Measurements from ENCODE around the gene PEPD.

Gene PEPD

DNA sequence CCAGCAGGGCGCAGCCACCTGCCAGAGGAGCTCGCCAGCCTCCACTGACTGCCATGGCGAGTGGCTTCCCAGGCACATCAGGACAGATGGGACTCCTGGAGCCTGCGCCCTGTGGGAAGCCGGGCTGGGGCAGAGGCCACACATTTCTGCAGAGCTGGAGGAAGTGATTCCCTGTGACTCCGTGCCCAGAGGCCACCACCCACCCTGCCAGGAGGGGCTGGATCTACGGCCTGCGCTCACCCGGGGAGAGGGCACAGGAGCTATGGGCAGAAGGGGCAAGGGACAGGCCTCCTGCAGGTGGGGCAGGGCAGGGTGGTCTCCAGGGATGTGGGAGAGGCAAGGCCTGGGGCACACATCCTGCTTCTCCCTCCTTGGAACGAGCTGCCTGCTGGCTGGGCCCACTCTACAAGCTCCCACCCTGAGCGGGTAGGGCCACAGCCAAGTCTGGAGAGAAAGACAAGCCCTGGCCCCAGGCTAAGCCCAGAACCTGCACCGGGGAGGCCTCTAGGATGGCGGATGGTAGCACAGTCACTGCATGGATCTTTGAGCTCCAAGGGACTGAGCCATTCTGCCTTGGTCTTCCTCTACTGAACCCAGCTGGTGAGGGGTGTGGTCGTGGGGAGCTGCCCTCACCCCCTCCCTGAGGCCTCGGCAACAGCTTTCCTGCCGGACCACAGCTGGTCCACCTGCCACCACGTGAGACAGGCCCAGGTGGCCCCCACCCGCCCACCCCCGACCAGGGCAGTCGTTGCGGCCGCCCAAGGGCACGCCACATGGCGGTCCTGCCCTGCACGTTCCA, 107.5 kb downstream of the PEPD start:
- Histone ChIP-seq H3K9me3 (ENCODE audit: control insufficient read depth, low read length) (no peaks in the 10 kb centered on the region), H3K4me2 (ENCODE audit: low read length, poor library complexity, severe bottlenecking) (no peak overlapping the region), H3K79me1 (replicated peaks; ENCODE audit: low read length, poor library complexity, severe bottlenecking) (no peaks in the 10 kb centered on the region), H2BK15ac (ENCODE audit: low read depth, poor library complexity, severe bottlenecking) (no peak overlapping the region), H4K91ac (ENCODE audit: low read length) (no peak overlapping the region), H3K36me3 (ENCODE audit: control insufficient read depth in 1 of 2, insufficient read depth in 2 of 2, low read depth in 1 of 2, low read length in 2 of 2) (peaks cover 0 to 37% of the 10 kb centered on the region in 2 experiments), H3K4ac (ENCODE audit: low read depth in 1 of 2, low read length in 2 of 2) (no peak overlapping the region), H2BK12ac (ENCODE audit: low read length in 2 of 2) (no peak overlapping the region), H2BK5ac (ENCODE audit: low read depth, low read length, poor library complexity, severe bottlenecking) (no peak overlapping the region), H3K4me3 (ENCODE audit: insufficient read depth in 1 of 2, low read depth in 1 of 2, low read length in 2 of 2) (no peak overlapping the region), H2AK5ac (ENCODE audit: low read length, severe bottlenecking) (no peak overlapping the region), H3K4me1 (ENCODE audit: control insufficient read depth, insufficient read depth, low read depth, low read length) (peaks cover 12% of the 10 kb centered on the region), H3K23ac (ENCODE audit: low read length in 2 of 2) (no peak overlapping the region), H3K27ac (ENCODE audit: low read length, poor library complexity, severe bottlenecking) (no peak overlapping the region), H3K9ac (ENCODE audit: low read length) (no peak overlapping the region), H4K8ac (ENCODE audit: low read length) (no peak overlapping the region), H3K27me3 (ENCODE audit: control insufficient read depth in 1 of 2, insufficient read depth in 1 of 2, low read length in 2 of 2) (no peaks in the 10 kb centered on the region), H3K18ac (ENCODE audit: low read depth in 1 of 2, low read length in 2 of 2) (no peak overlapping the region), H2BK120ac (ENCODE audit: low read depth, low read length) (no peak overlapping the region), H2AFZ (ENCODE audit: low read depth, low read length) (no peak overlapping the region), H3K14ac (ENCODE audit: low read length in 2 of 2) (no peak overlapping the region)
- 89% methylated on average over 25 of the region's 25 CpGs for WGBS
- DNase-seq: no peak

GRCh38 chr19:33413426-33413725, 108.2 kb downstream of the PEPD start:
- Histone ChIP-seq H3K79me1 (replicated peaks; ENCODE audit: low read length, poor library complexity, severe bottlenecking) (no peaks in the 10 kb centered on the region), H2AK5ac (ENCODE audit: low read length, severe bottlenecking) (no peak overlapping the region), H3K4me1 (ENCODE audit: control insufficient read depth, insufficient read depth, low read depth, low read length) (peaks cover 12% of the 10 kb centered on the region), H3K27me3 (ENCODE audit: control insufficient read depth in 1 of 2, insufficient read depth in 1 of 2, low read length in 2 of 2) (no peaks in the 10 kb centered on the region), H4K8ac (ENCODE audit: low read length) (no peak overlapping the region), H4K91ac (ENCODE audit: low read length) (no peak overlapping the region), H3K18ac (ENCODE audit: low read depth in 1 of 2, low read length in 2 of 2) (no peak overlapping the region), H3K4me3 (ENCODE audit: insufficient read depth in 1 of 2, low read depth in 1 of 2, low read length in 2 of 2) (no peak overlapping the region), H2BK120ac (ENCODE audit: low read depth, low read length) (no peak overlapping the region), H3K4ac (ENCODE audit: low read depth in 1 of 2, low read length in 2 of 2) (no peak overlapping the region), H3K14ac (ENCODE audit: low read length in 2 of 2) (no peak overlapping the region), H3K27ac (ENCODE audit: low read length, poor library complexity, severe bottlenecking) (no peak overlapping the region), H2BK5ac (ENCODE audit: low read depth, low read length, poor library complexity, severe bottlenecking) (no peak overlapping the region), H3K4me2 (ENCODE audit: low read length, poor library complexity, severe bottlenecking) (no peak overlapping the region), H3K9me3 (ENCODE audit: control insufficient read depth, low read length) (no peaks in the 10 kb centered on the region), H2BK15ac (ENCODE audit: low read depth, poor library complexity, severe bottlenecking) (no peak overlapping the region), H3K36me3 (ENCODE audit: control insufficient read depth in 1 of 2, insufficient read depth in 2 of 2, low read depth in 1 of 2, low read length in 2 of 2) (peaks cover 0 to 35% of the 10 kb centered on the region in 2 experiments), H2AFZ (ENCODE audit: low read depth, low read length) (no peak overlapping the region), H3K9ac (ENCODE audit: low read length) (no peak overlapping the region), H2BK12ac (ENCODE audit: low read length in 2 of 2) (no peak overlapping the region), H3K23ac (ENCODE audit: low read length in 2 of 2) (no peak overlapping the region)
- no peak for DNase-seq
- WGBS: 100% methylated on average over 12 of the region's 13 CpGs

DNA sequence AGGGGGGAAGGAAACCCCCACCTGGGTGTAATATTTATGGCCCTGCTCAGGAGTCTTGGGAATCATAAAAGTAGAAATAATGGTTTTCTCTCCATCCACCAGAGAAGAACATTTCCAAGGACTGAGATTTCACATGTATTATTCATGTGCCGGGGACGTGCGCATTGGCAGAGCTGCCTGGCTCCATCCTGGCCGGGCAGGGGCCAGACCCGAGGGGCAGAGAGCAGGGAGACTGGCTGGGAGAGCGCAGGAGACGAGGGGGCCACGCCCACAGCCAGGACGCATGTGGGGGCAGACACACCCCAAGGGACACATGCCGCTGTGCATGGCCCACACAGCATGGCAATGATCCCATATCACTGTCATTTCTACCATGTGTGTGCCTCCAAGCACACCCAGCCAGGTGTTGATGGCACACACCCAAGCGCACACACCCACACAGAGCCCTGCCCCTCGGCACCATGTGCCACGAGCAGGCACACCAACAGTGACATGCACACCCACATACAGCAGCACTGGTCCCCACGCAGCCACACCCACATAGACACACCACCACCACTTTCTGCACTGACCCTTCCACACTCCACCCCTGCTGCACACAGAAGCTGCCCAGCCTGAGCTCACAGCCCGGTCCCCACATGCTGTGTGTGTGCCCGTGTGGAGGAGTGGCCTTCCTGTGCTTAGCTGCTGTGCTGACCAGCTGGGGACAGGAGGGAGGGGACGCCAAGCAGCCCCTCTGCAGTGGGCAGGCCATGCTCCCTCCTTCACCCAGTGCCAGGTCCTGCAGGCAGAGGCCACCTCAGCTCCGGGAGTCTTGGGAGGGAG, 108.8 kb downstream of the PEPD start:
- Histone ChIP-seq H2AK5ac (ENCODE audit: low read length, severe bottlenecking) (no peak overlapping the region), H3K79me1 (replicated peaks; ENCODE audit: low read length, poor library complexity, severe bottlenecking) (no peaks in the 10 kb centered on the region), H4K8ac (ENCODE audit: low read length) (no peak overlapping the region), H3K36me3 (ENCODE audit: control insufficient read depth in 1 of 2, insufficient read depth in 2 of 2, low read depth in 1 of 2, low read length in 2 of 2) (peaks cover 0 to 38% of the 10 kb centered on the region in 2 experiments), H3K9ac (ENCODE audit: low read length) (no peak overlapping the region), H3K4me2 (ENCODE audit: low read length, poor library complexity, severe bottlenecking) (no peak overlapping the region), H3K27ac (ENCODE audit: low read length, poor library complexity, severe bottlenecking) (no peak overlapping the region), H3K4me3 (ENCODE audit: insufficient read depth in 1 of 2, low read depth in 1 of 2, low read length in 2 of 2) (no peak overlapping the region), H2AFZ (ENCODE audit: low read depth, low read length) (no peak overlapping the region), H3K9me3 (ENCODE audit: control insufficient read depth, low read length) (no peaks in the 10 kb centered on the region), H3K27me3 (ENCODE audit: control insufficient read depth in 1 of 2, insufficient read depth in 1 of 2, low read length in 2 of 2) (no peaks in the 10 kb centered on the region), H3K23ac (ENCODE audit: low read length in 2 of 2) (no peak overlapping the region), H4K91ac (ENCODE audit: low read length) (no peak overlapping the region), H3K4ac (ENCODE audit: low read depth in 1 of 2, low read length in 2 of 2) (no peak overlapping the region), H2BK12ac (ENCODE audit: low read length in 2 of 2) (no peak overlapping the region), H3K4me1 (ENCODE audit: control insufficient read depth, insufficient read depth, low read depth, low read length) (peaks cover 12% of the 10 kb centered on the region), H2BK5ac (ENCODE audit: low read depth, low read length, poor library complexity, severe bottlenecking) (no peak overlapping the region), H3K14ac (ENCODE audit: low read length in 2 of 2) (no peak overlapping the region), H2BK15ac (ENCODE audit: low read depth, poor library complexity, severe bottlenecking) (no peak overlapping the region), H3K18ac (ENCODE audit: low read depth in 1 of 2, low read length in 2 of 2) (no peak overlapping the region), H2BK120ac (ENCODE audit: low read depth, low read length) (no peak overlapping the region)
- WGBS: 96% methylated on average over 18 of the region's 18 CpGs
- no peak for DNase-seq

- Histone ChIP-seq H3K4me1 (ENCODE audit: control insufficient read depth, insufficient read depth, low read depth, low read length) (peaks cover 8% of the 10 kb centered on the region), H3K9ac (ENCODE audit: low read length) (no peak overlapping the region), H2BK5ac (ENCODE audit: low read depth, low read length, poor library complexity, severe bottlenecking) (no peak overlapping the region), H2AK5ac (ENCODE audit: low read length, severe bottlenecking) (no peak overlapping the region), H2BK15ac (ENCODE audit: low read depth, poor library complexity, severe bottlenecking) (no peak overlapping the region), H3K79me1 (replicated peaks; ENCODE audit: low read length, poor library complexity, severe bottlenecking) (no peaks in the 10 kb centered on the region), H2BK120ac (ENCODE audit: low read depth, low read length) (no peak overlapping the region), H3K14ac (ENCODE audit: low read length in 2 of 2) (no peak overlapping the region), H4K91ac (ENCODE audit: low read length) (no peak overlapping the region), H3K4me2 (ENCODE audit: low read length, poor library complexity, severe bottlenecking) (no peak overlapping the region), H3K4me3 (ENCODE audit: insufficient read depth in 1 of 2, low read depth in 1 of 2, low read length in 2 of 2) (no peak overlapping the region), H3K27ac (ENCODE audit: low read length, poor library complexity, severe bottlenecking) (no peak overlapping the region), H3K23ac (ENCODE audit: low read length in 2 of 2) (no peak overlapping the region), H3K9me3 (ENCODE audit: control insufficient read depth, low read length) (no peaks in the 10 kb centered on the region), H3K27me3 (ENCODE audit: control insufficient read depth in 1 of 2, insufficient read depth in 1 of 2, low read length in 2 of 2) (no peaks in the 10 kb centered on the region), H2AFZ (ENCODE audit: low read depth, low read length) (no peak overlapping the region), H4K8ac (ENCODE audit: low read length) (no peak overlapping the region), H3K36me3 (ENCODE audit: control insufficient read depth in 1 of 2, insufficient read depth in 2 of 2, low read depth in 1 of 2, low read length in 2 of 2) (peaks cover 0 to 38% of the 10 kb centered on the region in 2 experiments), H2BK12ac (ENCODE audit: low read length in 2 of 2) (no peak overlapping the region), H3K18ac (ENCODE audit: low read depth in 1 of 2, low read length in 2 of 2) (no peak overlapping the region), H3K4ac (ENCODE audit: low read depth in 1 of 2, low read length in 2 of 2) (no peak overlapping the region)
- no peak for DNase-seq
- 93% methylated on average over 20 of the region's 20 CpGs for WGBS
These were observed 109.9 kb downstream of the PEPD start for GRCh38 chr19:33411621-33412180.

Measured in mesenchymal stem cell (in vitro differentiated cells and primary cell).